Right lobe of liver (tissue), 6 donors: Measurements from ENCODE around the gene GRID1. TPM values are rescaled to one million over a fixed set of nuclear protein-coding genes. Genes with fewer than 3 reads are reported as not detected.

ENCODE experiments used
- ATAC-seq, 4 donors: fragments of 200-7000 bp; cut with Tn5 transposase; one replicate each; pipeline ENCODE4 v1.9.1; 2020; ENCODE audit warnings: mild to moderate bottlenecking in 4 of 4, moderate library complexity in 4 of 4
- DNase-seq, 3 donors: peaks; one replicate each; pipeline ENCODE4 v3.0.0-alpha.2; 2020
- H3K27ac ChIP-seq, 3 donors: fragments of 200-600 bp; one replicate each; pipeline ENCODE4 v1.8.0; 2022
- H3K27me3 ChIP-seq, 2 donors: fragments of 200-600 bp; one replicate each; pipeline ENCODE4 v1.8.0; 2022
- H3K36me3 ChIP-seq, 4 donors: fragments of 200-600 bp; sonication (generic) in 1 of 4; one replicate each; pipeline versions ENCODE4 v1.5.1 to v1.8.0; 2017 to 2022; ENCODE audit warnings: control low read depth in 1 of 4
- H3K4me1 ChIP-seq, 4 donors: fragments of 200-600 bp; sonication (generic) in 1 of 4; one replicate each; pipeline versions ENCODE4 v1.5.1 to v1.8.0; 2017 to 2022; ENCODE audit warnings: control low read depth in 1 of 4
- H3K4me3 ChIP-seq, 3 donors: fragments of 200-600 bp; one replicate each; pipeline ENCODE4 v1.8.0; 2022
- H3K9me3 ChIP-seq, 4 donors: fragments of 200-600 bp; sonication (generic) in 1 of 4; one replicate each; pipeline versions ENCODE4 v1.5.1 to v1.8.0; 2017 to 2022; ENCODE audit warnings: control low read depth in 1 of 4
- POLR2A ChIP-seq: fragments of 450-650 bp; IDR thresholded peaks from one replicate; pipeline ENCODE4 v1.6.1; 2017; ENCODE audit warnings: antibody characterized with exemption, mild to moderate bottlenecking
- WGBS: methylation state at CpG from one replicate; pipeline ENCODE4 v1.1.6; 2018; ENCODE audit warnings: low coverage, low lambda C conversion rate; ENCODE audit not compliant: insufficient coverage; ENCODE audit errors: missing lambda C conversion rate; 5-methylcytosine and 5-hydroxymethylcytosine counted together
- intact Hi-C, 2 donors: fragments of 100-400 bp; cut with DNase I; formaldehyde crosslinking; loops; one replicate each; pipeline versions ENCODE4 v1.11.2 to v1.14.1; 2022
- total RNA-seq, 6 experiments: library from RNA; depleted of rRNA in 2 of 6; stranded (reverse); fragments of >200 nt in 2 of 6; fragmentation: NEBNext Ultra II Directional in 3 of 6; extraction: Animal tissue kit (Norgen Biotek cat#: 25700) in 3 of 6; gene quantifications; one replicate each; pipeline versions ENCODE4 v1.1.0 to v1.2.4, GENCODE V29; 2016 to 2023
- TF ChIP-seq, protein P1 (sequence below), 4 donors: fragments of 200-600 bp in 3 of 4; fragments of 450-650 bp in 1 of 4; IDR thresholded peaks; one replicate each; pipeline versions ENCODE4 v1.5.1 to v1.8.0; 2016 to 2022; ENCODE audit warnings: antibody characterized with exemption in 4 of 4, mild to moderate bottlenecking in 2 of 4
- donor health status: DM: no; HTN: yes; CAD: no.
- donor health status: DM: no; HTN: no; CAD: no.
- donor health status: DM: no; HTN: no; CAD: no.
- donor health status: DM: no; HTN: yes; CAD: no.
- donor health status: DM: no; HTN: yes; CAD: no.

The GRID1 gene
- total RNA-seq, 6 experiments from 2014 or later: 0.05 to 1.9 (median 0.81) TPM

DNA sequence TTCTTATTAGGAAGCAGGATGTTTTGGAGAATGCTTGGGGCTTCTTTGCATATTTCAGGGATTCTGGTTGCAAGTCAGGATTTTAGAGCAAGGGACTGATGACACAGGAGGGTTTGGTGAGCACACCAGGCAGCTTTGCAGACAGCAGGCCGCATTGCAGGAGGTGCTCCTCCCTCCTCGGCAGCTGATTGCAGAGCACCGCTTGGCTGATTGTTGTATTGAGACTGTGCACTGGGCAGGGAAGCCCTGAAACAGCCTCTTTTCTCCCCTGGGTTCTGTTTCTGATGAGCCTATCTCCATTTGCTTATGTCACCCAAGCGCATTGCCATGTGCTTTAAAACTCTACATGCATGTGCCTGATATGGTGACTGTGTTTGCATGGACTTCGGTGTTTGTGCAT lies 769.6 kb downstream of the GRID1 start:
- Histone ChIP-seq H3K9me3 (no peaks in the 10 kb centered on the region), H3K4me3 (no peak overlapping the region), H3K36me3 (no peaks in the 10 kb centered on the region), H3K27ac (no peak overlapping the region), H3K4me1 (no peaks in the 10 kb centered on the region), H3K27me3 (no peaks in the 10 kb centered on the region)
- TF ChIP-seq, protein P1, sequence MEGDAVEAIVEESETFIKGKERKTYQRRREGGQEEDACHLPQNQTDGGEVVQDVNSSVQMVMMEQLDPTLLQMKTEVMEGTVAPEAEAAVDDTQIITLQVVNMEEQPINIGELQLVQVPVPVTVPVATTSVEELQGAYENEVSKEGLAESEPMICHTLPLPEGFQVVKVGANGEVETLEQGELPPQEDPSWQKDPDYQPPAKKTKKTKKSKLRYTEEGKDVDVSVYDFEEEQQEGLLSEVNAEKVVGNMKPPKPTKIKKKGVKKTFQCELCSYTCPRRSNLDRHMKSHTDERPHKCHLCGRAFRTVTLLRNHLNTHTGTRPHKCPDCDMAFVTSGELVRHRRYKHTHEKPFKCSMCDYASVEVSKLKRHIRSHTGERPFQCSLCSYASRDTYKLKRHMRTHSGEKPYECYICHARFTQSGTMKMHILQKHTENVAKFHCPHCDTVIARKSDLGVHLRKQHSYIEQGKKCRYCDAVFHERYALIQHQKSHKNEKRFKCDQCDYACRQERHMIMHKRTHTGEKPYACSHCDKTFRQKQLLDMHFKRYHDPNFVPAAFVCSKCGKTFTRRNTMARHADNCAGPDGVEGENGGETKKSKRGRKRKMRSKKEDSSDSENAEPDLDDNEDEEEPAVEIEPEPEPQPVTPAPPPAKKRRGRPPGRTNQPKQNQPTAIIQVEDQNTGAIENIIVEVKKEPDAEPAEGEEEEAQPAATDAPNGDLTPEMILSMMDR (IDR thresholded peaks at IDR 0.05): no peak
- TF ChIP-seq POLR2A: no peak
- no CpG with 5 or more reads among the region's 5 CpGs for WGBS
- ATAC-seq: no peak
- DNase-seq: no peak
- intact Hi-C loops: no loop called here

- DNase-seq: no peak
- TF ChIP-seq POLR2A: no peak
- TF ChIP-seq, protein P1 (IDR thresholded peaks at IDR 0.05): no peak
- 60% methylated on average over 1 of the region's 2 CpGs for WGBS
- H3K4me1 ChIP-seq: no peaks in the 10 kb centered on the region
- no peak overlapping the region for H3K27ac ChIP-seq
- no peaks in the 10 kb centered on the region for H3K36me3 ChIP-seq
- H3K27me3 ChIP-seq: no peaks in the 10 kb centered on the region
- no peak overlapping the region for H3K4me3 ChIP-seq
- H3K9me3 ChIP-seq: no peaks in the 10 kb centered on the region
- intact Hi-C loops: no loop called here
- ATAC-seq: no peak
Observed at GRCh38 chr10:85596389-85596788, 770.2 kb downstream of the GRID1 start.

- no peaks in the 10 kb centered on the region for H3K4me1 ChIP-seq
- H3K36me3 ChIP-seq: no peaks in the 10 kb centered on the region
- no peak for TF ChIP-seq POLR2A
- TF ChIP-seq, protein P1 (IDR thresholded peaks at IDR 0.05): no peak
- intact Hi-C loops: no loop called here
- H3K27ac ChIP-seq: no peak overlapping the region
- DNase-seq: no peak
- no peaks in the 10 kb centered on the region for H3K9me3 ChIP-seq
- ATAC-seq: peak in 1 of 4 donors; percentile 31
- H3K27me3 ChIP-seq: no peaks in the 10 kb centered on the region
- no peak overlapping the region for H3K4me3 ChIP-seq
- 21% methylated on average over 3 of the region's 3 CpGs for WGBS
Observed at GRCh38 chr10:85594239-85594638, 772.4 kb downstream of the GRID1 start.

DNA sequence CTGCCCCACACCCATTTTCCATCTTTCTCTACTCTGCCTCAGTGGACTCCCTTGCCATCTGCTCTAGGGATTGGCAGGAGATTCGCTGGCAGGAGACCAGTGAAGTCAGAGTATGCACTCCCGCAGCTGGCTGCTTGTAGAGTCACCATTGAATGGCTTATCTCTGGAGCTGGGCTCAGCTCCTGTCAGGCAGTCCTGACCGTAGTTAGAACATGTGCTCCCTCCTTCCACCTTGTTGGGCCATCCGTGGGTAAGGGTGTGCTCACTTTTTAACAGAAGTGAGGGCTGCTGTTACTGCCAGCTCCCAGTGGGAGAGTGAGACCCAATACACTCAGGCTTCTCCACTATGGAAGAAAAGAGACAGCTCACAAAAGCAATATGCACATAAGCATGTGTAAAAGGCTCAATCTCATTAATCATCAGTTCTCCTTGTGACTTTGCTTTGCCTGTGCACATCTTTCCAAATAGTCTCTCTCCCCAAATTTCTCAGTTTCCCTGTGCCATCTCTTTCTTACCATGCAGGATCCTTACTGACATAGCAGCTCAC lies 773.3 kb downstream of the GRID1 start:
- intact Hi-C loops: no loop called here
- TF ChIP-seq POLR2A: no peak
- TF ChIP-seq, protein P1 (IDR thresholded peaks at IDR 0.05): no peak
- DNase-seq: no peak
- Histone ChIP-seq H3K4me3 (no peak overlapping the region), H3K4me1 (no peaks in the 10 kb centered on the region), H3K9me3 (no peaks in the 10 kb centered on the region), H3K27ac (no peak overlapping the region), H3K27me3 (no peaks in the 10 kb centered on the region), H3K36me3 (no peaks in the 10 kb centered on the region)
- 32% methylated on average over 3 of the region's 4 CpGs for WGBS
- ATAC-seq: no peak

DNA sequence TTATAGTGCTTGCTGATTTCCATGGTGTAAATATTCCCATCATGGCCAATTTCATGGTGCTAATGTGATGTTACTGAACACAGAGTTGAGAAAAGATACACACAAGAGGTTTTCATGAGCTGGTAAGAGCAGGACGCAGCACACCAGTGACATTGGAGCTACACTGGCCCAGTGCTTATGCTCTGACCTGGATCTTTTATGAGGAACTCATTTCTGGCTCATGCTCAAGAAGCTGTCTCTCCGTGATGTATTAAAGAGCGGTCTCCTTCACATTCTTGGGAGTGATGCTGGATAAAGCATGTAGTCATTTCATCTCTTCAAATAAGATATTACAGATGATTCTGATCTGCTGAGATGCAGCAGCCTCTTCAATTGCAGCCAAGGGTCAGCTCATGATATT lies 785.2 kb downstream of the GRID1 start:
- intact Hi-C loops: no loop called here
- no peak for ATAC-seq
- H3K27me3 ChIP-seq: no peaks in the 10 kb centered on the region
- DNase-seq: no peak
- no peaks in the 10 kb centered on the region for H3K9me3 ChIP-seq
- TF ChIP-seq, protein P1 (IDR thresholded peaks at IDR 0.05): no peak
- TF ChIP-seq POLR2A: no peak
- no peak overlapping the region for H3K4me3 ChIP-seq
- H3K4me1 ChIP-seq: no peaks in the 10 kb centered on the region
- no peaks in the 10 kb centered on the region for H3K36me3 ChIP-seq
- WGBS: 64% methylated on average over 1 of the region's 3 CpGs
- no peak overlapping the region for H3K27ac ChIP-seq
